ENCODE results near the gene GAL3ST2. TPM values are rescaled to one million over a fixed set of nuclear protein-coding genes. Genes with fewer than 3 reads are reported as not detected.
"Not testable (repeated sequence)": the region's sequence is repeated elsewhere in the genome, so short reads cannot be mapped to it uniquely, and the experiment has no call there.

GAL3ST2 gene
- total RNA-seq, 1 experiment from 2014 or later, result 6.8 TPM

GRCh38 chr2:241827394-241827793 is 50.8 kb downstream of the GAL3ST2 start:
- peaks cover 6% of the 10 kb centered on the region; the same call in 1 of the 2 replicates for H3K9me3 ChIP-seq
- H3K4me1 Mint-ChIP-seq (ENCODE audit: low read depth, unreplicated experiment), result no peaks in the 10 kb centered on the region
- no peak for TF ChIP-seq CTCF (IDR thresholded peaks at IDR 0.05; ENCODE audit: insufficient read depth in 1 of 2, low read depth in 1 of 2, low read length in 1 of 2, severe bottlenecking in 1 of 2, unreplicated experiment in 1 of 2)
- H3K36me3 Mint-ChIP-seq (ENCODE audit: insufficient read depth, unreplicated experiment), result peaks cover 22% of the 10 kb centered on the region
- CTCF ChIA-PET, result no interaction called here
- intact Hi-C loops (cut with micrococcal nuclease; ENCODE audit: unreplicated experiment), result no loop called here
- H3K36me3 ChIP-seq (ENCODE audit: control insufficient read depth, insufficient read depth, low read length), result no peaks in the 10 kb centered on the region
- no peak overlapping the region for H3K27ac Mint-ChIP-seq (ENCODE audit: unreplicated experiment)
- no peak overlapping the region for H3K4me3 ChIP-seq (ENCODE audit: low read depth, low read length)
- H3K9me3 Mint-ChIP-seq (ENCODE audit: unreplicated experiment), result peaks cover 20% of the 10 kb centered on the region
- no peak for DNase-seq
- no peak overlapping the region for H3K4me3 Mint-ChIP-seq (ENCODE audit: unreplicated experiment)
- no TSS peak for BruUV-seq (replicated peaks)
- POLR2A ChIA-PET, result no interaction called here
- H3K27me3 Mint-ChIP-seq (ENCODE audit: insufficient read depth, unreplicated experiment), result peaks cover 4% of the 10 kb centered on the region
- no peaks in the 10 kb centered on the region; the same call in 1 of the 2 replicates for H3K27me3 ChIP-seq (replicated peaks; ENCODE audit: control insufficient read depth, insufficient read depth, low read length)
- no peaks in the 10 kb centered on the region for H3K4me1 ChIP-seq

- BruUV-seq (replicated peaks), result no TSS peak
- Mint-ChIP-seq H3K4me1 (ENCODE audit: low read depth, unreplicated experiment) (no peaks in the 10 kb centered on the region), H3K9me3 (ENCODE audit: unreplicated experiment) (no peaks in the 10 kb centered on the region), H3K27ac (ENCODE audit: unreplicated experiment) (no peak overlapping the region), H3K36me3 (ENCODE audit: insufficient read depth, unreplicated experiment) (no peaks in the 10 kb centered on the region), H3K4me3 (ENCODE audit: unreplicated experiment) (no peak overlapping the region), H3K27me3 (ENCODE audit: insufficient read depth, unreplicated experiment) (no peaks in the 10 kb centered on the region)
- Histone ChIP-seq H3K4me1 (no peaks in the 10 kb centered on the region), H3K27me3 (replicated peaks; ENCODE audit: control insufficient read depth, insufficient read depth, low read length) (no peaks in the 10 kb centered on the region), H3K9me3 (no peaks in the 10 kb centered on the region; the same call in 1 of the 2 replicates), H3K4me3 (ENCODE audit: low read depth, low read length) (no peak overlapping the region), H3K36me3 (ENCODE audit: control insufficient read depth, insufficient read depth, low read length) (no peaks in the 10 kb centered on the region)
- no peak for DNase-seq
- ChIA-PET POLR2A (no interaction called here), CTCF (no interaction called here)
- intact Hi-C loops (cut with micrococcal nuclease; ENCODE audit: unreplicated experiment), result no loop called here
- no peak for TF ChIP-seq CTCF (IDR thresholded peaks at IDR 0.05; ENCODE audit: insufficient read depth in 1 of 2, low read depth in 1 of 2, low read length in 1 of 2, severe bottlenecking in 1 of 2, unreplicated experiment in 1 of 2)
Observed at GRCh38 chr2:241833101-241833663, 56.6 kb downstream of the GAL3ST2 start.

- H3K27ac Mint-ChIP-seq (ENCODE audit: unreplicated experiment); H3K4me3 Mint-ChIP-seq (ENCODE audit: unreplicated experiment); H3K27me3 Mint-ChIP-seq (ENCODE audit: insufficient read depth, unreplicated experiment); intact Hi-C loops (cut with micrococcal nuclease; ENCODE audit: unreplicated experiment); H3K9me3 ChIP-seq; H3K4me1 ChIP-seq; H3K36me3 ChIP-seq (ENCODE audit: control insufficient read depth, insufficient read depth, low read length); POLR2A ChIA-PET; BruUV-seq (replicated peaks); H3K9me3 Mint-ChIP-seq (ENCODE audit: unreplicated experiment); H3K4me1 Mint-ChIP-seq (ENCODE audit: low read depth, unreplicated experiment); CTCF ChIA-PET; H3K36me3 Mint-ChIP-seq (ENCODE audit: insufficient read depth, unreplicated experiment); H3K4me3 ChIP-seq (ENCODE audit: low read depth, low read length); H3K27me3 ChIP-seq (replicated peaks; ENCODE audit: control insufficient read depth, insufficient read depth, low read length); DNase-seq: not testable (repeated sequence)
Observed at GRCh38 chr2:241833756-241834526, 57.3 kb downstream of the GAL3ST2 start.

All from Caco-2 (cell line).